ENCODE measurements around the gene IL19.
"Not testable (repeated sequence)": the region's sequence is repeated elsewhere in the genome, so short reads cannot be mapped to it uniquely, and the experiment has no call there.

IL19 gene

GRCh38 chr1:206741142-206741701 lies 29.4 kb upstream of the IL19 start:
- DNase-seq, result no peak

GRCh38 chr1:206742719-206743383 lies 27.7 kb upstream of the IL19 start:
- no peak for DNase-seq

- no peak for DNase-seq
Measured at GRCh38 chr1:206744683-206745082, 25.9 kb upstream of the IL19 start.

GRCh38 chr1:206745301-206745700 lies 25.3 kb upstream of the IL19 start:
- no peak for DNase-seq

- DNase-seq, result no peak
Measured at GRCh38 chr1:206748348-206749030, 22.1 kb upstream of the IL19 start.

GRCh38 chr1:206751891-206752290 lies 18.7 kb upstream of the IL19 start:
- DNase-seq, result no peak

GRCh38 chr1:206752481-206752880 lies 18.1 kb upstream of the IL19 start:
- no peak for DNase-seq

- DNase-seq, result no peak
Measured at GRCh38 chr1:206753141-206753540, 17.4 kb upstream of the IL19 start.

- no peak for DNase-seq
Measured at GRCh38 chr1:206754011-206754410, 16.6 kb upstream of the IL19 start.

GRCh38 chr1:206757524-206758266 lies 12.9 kb upstream of the IL19 start:
- DNase-seq, result no peak

- no peak for DNase-seq
Measured at GRCh38 chr1:206760590-206760989, 10.0 kb upstream of the IL19 start.

GRCh38 chr1:206761159-206761768 lies 9.3 kb upstream of the IL19 start:
- DNase-seq, result no peak

- not testable (repeated sequence) for DNase-seq
Measured at GRCh38 chr1:206762741-206763364, 7.7 kb upstream of the IL19 start.

GRCh38 chr1:206765771-206766170 lies 4.8 kb upstream of the IL19 start:
- not testable (repeated sequence) for DNase-seq

GRCh38 chr1:206766251-206766856 lies 4.2 kb upstream of the IL19 start:
- no peak for DNase-seq

GRCh38 chr1:206768472-206769303 lies 1.9 kb upstream of the IL19 start:
- DNase-seq, result no peak

GRCh38 chr1:206769304-206769731 lies 1.3 kb upstream of the IL19 start:
- DNase-seq, result no peak

GRCh38 chr1:206771338-206771692 lies 742 bp downstream of the IL19 start:
- no peak for DNase-seq

GRCh38 chr1:206772243-206772937 lies 1.8 kb downstream of the IL19 start, which contains the start of gene IL10:
TSS of gene IL10 (minus strand) at chr1:206772494. CDS start at chr1:206772435, 59 bp downstream.
- no peak for DNase-seq

GRCh38 chr1:206774093-206774492 lies 3.5 kb downstream of the IL19 start:
- no peak for DNase-seq

GRCh38 chr1:206776229-206776628 lies 5.7 kb downstream of the IL19 start:
- DNase-seq, result no peak

All from NCI-H510A treated with DMSO at 0.1 percent for 48 hours (cell line).